Panc1 (cell line): ENCODE data around the gene PRF1. TPM values are rescaled to one million over a fixed set of nuclear protein-coding genes. Genes with fewer than 3 reads are reported as not detected.
A peak's percentile ranks its signal among the peaks of the same experiment; 100 is the strongest.

ENCODE experiments used
- ATAC-seq: fragments of 200-7000 bp; cut with Tn5 transposase; 2 replicates; pipeline ENCODE4 v1.9.1; 2020; ENCODE audit warnings: mild to moderate bottlenecking, moderate library complexity
- BruUV-seq: library from RNA; stranded (reverse); fragments of 400-500 nt; replicated peaks from 2 replicates; lab custom pipeline; 2021; lab: Mats Ljungman, UMichigan
- CTCF ChIA-PET: fragments of 300-600 bp; sonication (Branson Sonifier 250); formaldehyde crosslinking; loops from one replicate; lab custom pipeline; 2022; ENCODE audit warnings: antibody characterized with exemption; lab: Charles Lee
- POLR2A ChIA-PET: fragments of 300-600 bp; sonication (Branson Sonifier 250); formaldehyde crosslinking; loops from one replicate; lab custom pipeline; 2022; ENCODE audit warnings: antibody characterized with exemption; lab: Charles Lee
- DNase-seq: peaks from one replicate; pipeline ENCODE4 v3.0.0-alpha.2; 2010; ENCODE audit warnings: low read depth, low spot score
- H3K27ac ChIP-seq: 2 replicates; pipeline ENCODE4 v1.5.1; 2011; ENCODE audit warnings: mild to moderate bottlenecking, low read length, inconsistent platforms
- H3K27me3 ChIP-seq: fragments of 200-500 bp; sonication (Bioruptor generic); 2 replicates; pipeline ENCODE4 v1.6.0; 2014; ENCODE audit warnings: low read length, inconsistent platforms; ENCODE audit not compliant: control insufficient read depth, insufficient read depth
- H3K36me3 ChIP-seq: fragments of 200-500 bp; sonication (Bioruptor generic); 2 replicates; pipeline ENCODE4 v1.5.1; 2014; ENCODE audit warnings: inconsistent platforms, mild to moderate bottlenecking, low read length, moderate library complexity; ENCODE audit not compliant: control insufficient read depth, insufficient read depth
- H3K4me1 ChIP-seq: 2 replicates; pipeline ENCODE4 v1.5.1; 2011; ENCODE audit warnings: inconsistent platforms, mild to moderate bottlenecking, low read length, moderate library complexity; ENCODE audit not compliant: control insufficient read depth, insufficient read depth
- H3K4me3 ChIP-seq, 2 experiments: 2 replicates each; pipeline ENCODE4 v1.5.1; 2011 to 2012; ENCODE audit warnings: low read depth in 2 of 2, low read length in 2 of 2, mild to moderate bottlenecking in 2 of 2, inconsistent platforms in 1 of 2, moderate library complexity in 1 of 2
- H3K9me3 ChIP-seq: fragments of 200-500 bp; sonication (Bioruptor generic); 2 replicates; pipeline ENCODE4 v1.5.1; 2014; ENCODE audit warnings: low read depth, mild to moderate bottlenecking, inconsistent platforms, low read length, moderate library complexity; ENCODE audit not compliant: control insufficient read depth, insufficient read depth
- POLR2AphosphoS5 ChIP-seq: IDR thresholded peaks from 2 replicates; pipeline ENCODE4 v1.6.1; 2012; ENCODE audit warnings: mild to moderate bottlenecking, low read depth, low read length, moderate library complexity
- SIN3A ChIP-seq: IDR thresholded peaks from 2 replicates; pipeline ENCODE4 v1.6.1; 2012; ENCODE audit warnings: low read depth, mild to moderate bottlenecking, low read length, moderate library complexity, borderline replicate concordance; ENCODE audit not compliant: insufficient read depth
- TCF7L2 ChIP-seq: IDR thresholded peaks from 2 replicates; pipeline ENCODE4 v1.6.1; 2011; ENCODE audit warnings: mild to moderate bottlenecking, low read depth, low read length, inconsistent platforms
- in situ Hi-C: cut with HindIII; loops from 2 replicates; pipeline ENCODE4 v1.10.0; 2016; ENCODE audit warnings: low sequenced_read_pairs, low pct_unique_long_range_greater_than_20kb
- intact Hi-C: fragments of 100-400 bp; cut with micrococcal nuclease; formaldehyde crosslinking; loops from one replicate; pipeline ENCODE4 v1.10.0; 2022; ENCODE audit not compliant: unreplicated experiment
- total RNA-seq: library from RNA; stranded (reverse); gene quantifications from one replicate; pipeline ENCODE4 v1.2.1, GENCODE V29; 2021; ENCODE audit not compliant: unreplicated experiment
- TF ChIP-seq, protein P1 (sequence below): fragments of 450-650 bp; IDR thresholded peaks from 2 replicates; pipeline ENCODE4 v1.5.1; 2017; ENCODE audit warnings: mild to moderate bottlenecking
- TF ChIP-seq, protein P2 (sequence below), 2 experiments: IDR thresholded peaks; 2 replicates each; pipeline ENCODE4 v1.6.1; 2011 to 2012; ENCODE audit warnings: low read depth in 2 of 2, control low read depth in 1 of 2, low read length in 1 of 2, mild to moderate bottlenecking in 1 of 2, moderate library complexity in 1 of 2; ENCODE audit not compliant: insufficient read depth in 1 of 2

Gene PRF1
- total RNA-seq, 1 experiment from 2014 or later: not detected

- TF ChIP-seq POLR2AphosphoS5 (no peak), SIN3A (no peak), TCF7L2 (no peak)
- TF ChIP-seq, protein P1, sequence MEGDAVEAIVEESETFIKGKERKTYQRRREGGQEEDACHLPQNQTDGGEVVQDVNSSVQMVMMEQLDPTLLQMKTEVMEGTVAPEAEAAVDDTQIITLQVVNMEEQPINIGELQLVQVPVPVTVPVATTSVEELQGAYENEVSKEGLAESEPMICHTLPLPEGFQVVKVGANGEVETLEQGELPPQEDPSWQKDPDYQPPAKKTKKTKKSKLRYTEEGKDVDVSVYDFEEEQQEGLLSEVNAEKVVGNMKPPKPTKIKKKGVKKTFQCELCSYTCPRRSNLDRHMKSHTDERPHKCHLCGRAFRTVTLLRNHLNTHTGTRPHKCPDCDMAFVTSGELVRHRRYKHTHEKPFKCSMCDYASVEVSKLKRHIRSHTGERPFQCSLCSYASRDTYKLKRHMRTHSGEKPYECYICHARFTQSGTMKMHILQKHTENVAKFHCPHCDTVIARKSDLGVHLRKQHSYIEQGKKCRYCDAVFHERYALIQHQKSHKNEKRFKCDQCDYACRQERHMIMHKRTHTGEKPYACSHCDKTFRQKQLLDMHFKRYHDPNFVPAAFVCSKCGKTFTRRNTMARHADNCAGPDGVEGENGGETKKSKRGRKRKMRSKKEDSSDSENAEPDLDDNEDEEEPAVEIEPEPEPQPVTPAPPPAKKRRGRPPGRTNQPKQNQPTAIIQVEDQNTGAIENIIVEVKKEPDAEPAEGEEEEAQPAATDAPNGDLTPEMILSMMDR: no peak
- TF ChIP-seq, protein P2, sequence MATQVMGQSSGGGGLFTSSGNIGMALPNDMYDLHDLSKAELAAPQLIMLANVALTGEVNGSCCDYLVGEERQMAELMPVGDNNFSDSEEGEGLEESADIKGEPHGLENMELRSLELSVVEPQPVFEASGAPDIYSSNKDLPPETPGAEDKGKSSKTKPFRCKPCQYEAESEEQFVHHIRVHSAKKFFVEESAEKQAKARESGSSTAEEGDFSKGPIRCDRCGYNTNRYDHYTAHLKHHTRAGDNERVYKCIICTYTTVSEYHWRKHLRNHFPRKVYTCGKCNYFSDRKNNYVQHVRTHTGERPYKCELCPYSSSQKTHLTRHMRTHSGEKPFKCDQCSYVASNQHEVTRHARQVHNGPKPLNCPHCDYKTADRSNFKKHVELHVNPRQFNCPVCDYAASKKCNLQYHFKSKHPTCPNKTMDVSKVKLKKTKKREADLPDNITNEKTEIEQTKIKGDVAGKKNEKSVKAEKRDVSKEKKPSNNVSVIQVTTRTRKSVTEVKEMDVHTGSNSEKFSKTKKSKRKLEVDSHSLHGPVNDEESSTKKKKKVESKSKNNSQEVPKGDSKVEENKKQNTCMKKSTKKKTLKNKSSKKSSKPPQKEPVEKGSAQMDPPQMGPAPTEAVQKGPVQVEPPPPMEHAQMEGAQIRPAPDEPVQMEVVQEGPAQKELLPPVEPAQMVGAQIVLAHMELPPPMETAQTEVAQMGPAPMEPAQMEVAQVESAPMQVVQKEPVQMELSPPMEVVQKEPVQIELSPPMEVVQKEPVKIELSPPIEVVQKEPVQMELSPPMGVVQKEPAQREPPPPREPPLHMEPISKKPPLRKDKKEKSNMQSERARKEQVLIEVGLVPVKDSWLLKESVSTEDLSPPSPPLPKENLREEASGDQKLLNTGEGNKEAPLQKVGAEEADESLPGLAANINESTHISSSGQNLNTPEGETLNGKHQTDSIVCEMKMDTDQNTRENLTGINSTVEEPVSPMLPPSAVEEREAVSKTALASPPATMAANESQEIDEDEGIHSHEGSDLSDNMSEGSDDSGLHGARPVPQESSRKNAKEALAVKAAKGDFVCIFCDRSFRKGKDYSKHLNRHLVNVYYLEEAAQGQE (IDR thresholded peaks at IDR 0.05; ENCODE audit: insufficient read depth in 1 of 2, low read depth in 2 of 2, low read length in 1 of 2): no peak
- no peak overlapping the region for H3K4me3 ChIP-seq
- BruUV-seq: no TSS peak
- intact Hi-C loops (no loop called here), in situ Hi-C loops (no loop called here)
- ATAC-seq (no peak; the same call in 1 of the 2 replicates), DNase-seq (peak; percentile 42)
- CTCF ChIA-PET: no interaction called here
- no peak overlapping the region for H3K27ac ChIP-seq
- no peaks in the 10 kb centered on the region for H3K36me3 ChIP-seq
- no peaks in the 10 kb centered on the region; the same call in 1 of the 2 replicates for H3K4me1 ChIP-seq
- H3K27me3 ChIP-seq: no peaks in the 10 kb centered on the region
- POLR2A ChIA-PET: no interaction called here
- H3K9me3 ChIP-seq: peaks cover 4% of the 10 kb centered on the region; the same call in 1 of the 2 replicates
Observed at GRCh38 chr10:70649526-70649925, 47.0 kb upstream of the PRF1 start.

GRCh38 chr10:70648427-70648826 lies 45.9 kb upstream of the PRF1 start:
- H3K4me3 ChIP-seq: no peak overlapping the region
- no peaks in the 10 kb centered on the region for H3K36me3 ChIP-seq
- DNase-seq (no peak), ATAC-seq (no peak)
- intact Hi-C loops (no loop called here), in situ Hi-C loops (no loop called here)
- BruUV-seq: no TSS peak
- H3K9me3 ChIP-seq: peaks cover 4% of the 10 kb centered on the region; the same call in 1 of the 2 replicates
- H3K27me3 ChIP-seq: no peaks in the 10 kb centered on the region
- TF ChIP-seq TCF7L2 (no peak), SIN3A (no peak), POLR2AphosphoS5 (no peak)
- TF ChIP-seq, protein P2 (IDR thresholded peaks at IDR 0.05; ENCODE audit: insufficient read depth in 1 of 2, low read depth in 2 of 2, low read length in 1 of 2): no peak
- TF ChIP-seq, protein P1: no peak
- ChIA-PET CTCF (interaction anchor here (0.6 kb wide), 1 partner anchor 179 kb away, joined by 3 read pairs; no protein-coding TSS in a partner anchor), POLR2A (no interaction called here)
- H3K27ac ChIP-seq: no peak overlapping the region
- H3K4me1 ChIP-seq: no peaks in the 10 kb centered on the region; the same call in 1 of the 2 replicates
